NCI-H526 treated with DMSO at 0.1 percent for 48 hours (cell line): ENCODE measurements around the gene GNG7.
A peak's percentile ranks its signal among the peaks of the same experiment; 100 is the strongest.
"Not testable (repeated sequence)": the region's sequence is repeated elsewhere in the genome, so short reads cannot be mapped to it uniquely, and the experiment has no call there.

Experiments
- DNase-seq: peaks from one replicate; lab custom pipeline; 2025; lab: John Stamatoyannopoulos, UW

Gene GNG7

GRCh38 chr19:2484178-2484937, 218.1 kb downstream of the GNG7 start:
- DNase-seq: no peak

GRCh38 chr19:2483484-2484151, 218.9 kb downstream of the GNG7 start:
- DNase-seq: no peak

- no peak for DNase-seq
Observed at GRCh38 chr19:2483084-2483483, 219.4 kb downstream of the GNG7 start.

- DNase-seq: no peak
Observed at GRCh38 chr19:2482354-2483038, 220.0 kb downstream of the GNG7 start.

- no peak for DNase-seq
Observed at GRCh38 chr19:2481466-2481865, 221.0 kb downstream of the GNG7 start.

- DNase-seq: no peak
Observed at GRCh38 chr19:2479556-2480194, 222.8 kb downstream of the GNG7 start.

GRCh38 chr19:2478756-2479555, 223.5 kb downstream of the GNG7 start:
- no peak for DNase-seq

GRCh38 chr19:2478278-2478755, 224.2 kb downstream of the GNG7 start:
- DNase-seq: no peak

GRCh38 chr19:2477732-2478191, 224.7 kb downstream of the GNG7 start:
- DNase-seq: no peak

- DNase-seq: no peak
Observed at GRCh38 chr19:2477141-2477710, 225.3 kb downstream of the GNG7 start.

GRCh38 chr19:2476451-2477140, 225.9 kb downstream of the GNG7 start:
- DNase-seq: no peak

GRCh38 chr19:2475702-2476450, 226.6 kb downstream of the GNG7 start, which contains the start of gene GADD45B:
Gene GADD45B, plus strand, starts transcription at chr19:2476127. Its CDS starts 232 bp downstream, at chr19:2476359.
- peak; percentile 61 for DNase-seq

- no peak for DNase-seq
Observed at GRCh38 chr19:2475018-2475701, 227.3 kb downstream of the GNG7 start.

- no peak for DNase-seq
Observed at GRCh38 chr19:2474232-2475017, 228.1 kb downstream of the GNG7 start.

- DNase-seq: not testable (repeated sequence)
Observed at GRCh38 chr19:2469915-2470200, 232.6 kb downstream of the GNG7 start.

GRCh38 chr19:2469102-2469914, 233.2 kb downstream of the GNG7 start:
- no peak for DNase-seq

- no peak for DNase-seq
Observed at GRCh38 chr19:2468596-2468995, 233.9 kb downstream of the GNG7 start.

GRCh38 chr19:2464389-2464788, 238.1 kb downstream of the GNG7 start:
- no peak for DNase-seq
